Endothelial cell of umbilical vein (primary cell): ENCODE data around the gene PTK6. TPM values are rescaled to one million over a fixed set of nuclear protein-coding genes. Genes with fewer than 3 reads are reported as not detected.

Experiments
- BruUV-seq: library from RNA; stranded (reverse); fragments of 400-500 nt; replicated peaks from 2 replicates; lab custom pipeline; 2021; lab: Mats Ljungman, UMichigan
- CTCF ChIA-PET: fragments of 300-600, 350-600 bp; sonication (Branson Sonifier 250); formaldehyde crosslinking; loops from one replicate; lab custom pipeline; 2021; ENCODE audit warnings: antibody characterized with exemption, inconsistent platforms; lab: Charles Lee
- POLR2A ChIA-PET: fragments of 300-600, 350-600 bp; sonication (Branson Sonifier 250); formaldehyde crosslinking; loops from one replicate; lab custom pipeline; 2021; ENCODE audit warnings: antibody characterized with exemption, inconsistent platforms; lab: Charles Lee
- DNase-seq: peaks from one replicate; pipeline ENCODE4 v3.0.0-alpha.2; 2011; ENCODE audit warnings: low read depth, low spot score
- FAIRE-seq: peaks from 2 replicates; lab custom pipeline; 2011; peaks lifted over from hg19 to GRCh38; lab: Jason Lieb, UNC
- H2AFZ ChIP-seq: 2 replicates; pipeline ENCODE4 v1.6.0; 2012; ENCODE audit warnings: low read depth, low read length, control low read depth, inconsistent platforms
- H3K27ac ChIP-seq: 2 replicates; pipeline ENCODE4 v1.5.1; 2011; ENCODE audit warnings: low read depth, mild to moderate bottlenecking, control low read depth, low read length, moderate library complexity; ENCODE audit not compliant: insufficient read depth
- H3K27me3 ChIP-seq, 2 experiments: 2 replicates each; pipeline versions ENCODE4 v1.6.0 to v1.6.1; 2011; ENCODE audit warnings: low read length in 2 of 2, mixed read lengths in 1 of 2; ENCODE audit not compliant: control insufficient read depth in 2 of 2, insufficient read depth in 2 of 2
- H3K36me3 ChIP-seq, 2 experiments: 2 replicates in 1 of 2; 3 replicates in 1 of 2; pipeline ENCODE4 v1.5.1; 2011; ENCODE audit warnings: low read length in 2 of 2, mild to moderate bottlenecking in 1 of 2, moderate library complexity in 1 of 2; ENCODE audit not compliant: control insufficient read depth in 2 of 2, insufficient read depth in 2 of 2; ENCODE audit errors: extremely low read depth in 1 of 2
- H3K4me1 ChIP-seq: 3 replicates; pipeline ENCODE4 v1.5.1; 2011; ENCODE audit warnings: mild to moderate bottlenecking, low read length; ENCODE audit not compliant: control insufficient read depth, insufficient read depth; ENCODE audit errors: extremely low read depth
- H3K4me2 ChIP-seq: 2 replicates; pipeline ENCODE4 v1.6.1; 2011; ENCODE audit warnings: low read length, control low read depth, mixed read lengths; ENCODE audit not compliant: insufficient read depth
- H3K4me3 ChIP-seq, 3 experiments: fragments of 200-600 bp in 1 of 3; sonication (generic), shearing (Covaris generic) in 1 of 3; replicated peaks in 1 of 3; 2 replicates each; pipeline ENCODE4 v1.5.1; 2011 to 2016; ENCODE audit warnings: control low read depth in 3 of 3, low read length in 3 of 3, mild to moderate bottlenecking in 2 of 3, inconsistent platforms in 1 of 3, low read depth in 1 of 3, moderate library complexity in 1 of 3; ENCODE audit not compliant: insufficient read depth in 1 of 3
- H3K79me2 ChIP-seq: 2 replicates; pipeline ENCODE4 v1.6.0; 2012; ENCODE audit warnings: low read length, inconsistent platforms; ENCODE audit not compliant: control insufficient read depth, insufficient read depth
- H3K9ac ChIP-seq: replicated peaks from 2 replicates; pipeline ENCODE3; 2011; ENCODE audit warnings: low read length, control low read depth; ENCODE audit not compliant: insufficient read depth; ENCODE audit errors: extremely low read depth
- H3K9me1 ChIP-seq: replicated peaks from 3 replicates; pipeline ENCODE4 v1.6.0; 2011; ENCODE audit warnings: mild to moderate bottlenecking, low read length; ENCODE audit not compliant: control insufficient read depth, insufficient read depth; ENCODE audit errors: extremely low read depth
- H3K9me3 ChIP-seq: replicated peaks from 2 replicates; pipeline ENCODE4 v1.5.1; 2012; ENCODE audit warnings: low read length, inconsistent platforms; ENCODE audit not compliant: control insufficient read depth, insufficient read depth
- H4K20me1 ChIP-seq: replicated peaks from 2 replicates; pipeline ENCODE3; 2011; ENCODE audit warnings: mild to moderate bottlenecking, low read length; ENCODE audit not compliant: control insufficient read depth, insufficient read depth; ENCODE audit errors: extremely low read depth
- EZH2 ChIP-seq: IDR thresholded peaks from 2 replicates; pipeline ENCODE4 v1.6.1; 2012; ENCODE audit warnings: borderline replicate concordance, low read depth, mild to moderate bottlenecking, moderate library complexity, low read length, inconsistent platforms; ENCODE audit not compliant: severe bottlenecking
- FOS ChIP-seq: IDR thresholded peaks from 2 replicates; pipeline ENCODE4 v1.6.1; 2011; ENCODE audit warnings: mild to moderate bottlenecking, low read length, moderate library complexity, borderline replicate concordance; ENCODE audit not compliant: insufficient read depth
- GATA2 ChIP-seq: IDR thresholded peaks from 2 replicates; pipeline ENCODE4 v1.7.0; 2011; ENCODE audit warnings: low read depth, mild to moderate bottlenecking, moderate library complexity, mixed read lengths, low read length; ENCODE audit not compliant: insufficient read length, insufficient read depth
- JUN ChIP-seq: IDR thresholded peaks from 2 replicates; pipeline ENCODE4 v1.6.1; 2011; ENCODE audit warnings: borderline replicate concordance, low read depth; ENCODE audit not compliant: insufficient read length, insufficient read depth
- MAX ChIP-seq: IDR thresholded peaks from 2 replicates; pipeline ENCODE4 v1.6.1; 2011; ENCODE audit not compliant: insufficient read depth, insufficient read length
- MYC ChIP-seq: IDR thresholded peaks from one replicate; pipeline ENCODE4 v1.6.1; 2011; ENCODE audit warnings: mild to moderate bottlenecking, low read depth, low read length
- POLR2A ChIP-seq: IDR thresholded peaks from 2 replicates; pipeline ENCODE4 v1.6.1; 2012; ENCODE audit warnings: low read depth, mild to moderate bottlenecking, control low read depth, low read length
- POLR2AphosphoS5 ChIP-seq: IDR thresholded peaks from 2 replicates; pipeline ENCODE4 v1.6.1; 2012; ENCODE audit warnings: low read depth, mild to moderate bottlenecking, control low read depth, low read length, moderate library complexity; ENCODE audit not compliant: insufficient read depth
- dilution Hi-C: fragments of 300-500 bp; cut with MboI; formaldehyde crosslinking; loops from one replicate; pipeline ENCODE4 v1.15.0; 2019; ENCODE audit warnings: low sequenced_read_pairs; ENCODE audit not compliant: extremely low pct_ligation_motif_present
- intact Hi-C: fragments of 100-400 bp; cut with micrococcal nuclease; formaldehyde crosslinking; loops from one replicate; pipeline ENCODE4 v1.10.0; 2022
- polyA plus RNA-seq, 4 experiments: library from polyadenylated mRNA; depleted of rRNA in 3 of 4; stranded (reverse) in 3 of 4; unstranded in 1 of 4; fragments of >200 nt; gene quantifications; 2 replicates each; pipeline versions ENCODE4 v1.2.1 to v1.2.3, GENCODE V29; 2011 to 2012; ENCODE audit warnings: missing spikeins in 1 of 4
- total RNA-seq: library from RNA; stranded (reverse); gene quantifications from 2 replicates; pipeline ENCODE4 v1.2.3, GENCODE V29; 2021
- TF ChIP-seq, protein P1 (sequence below), 2 donors: IDR thresholded peaks; 1 replicate in 1 of 2; 2 replicates in 1 of 2; pipeline ENCODE4 v1.5.1; 2011; ENCODE audit warnings: low read length in 2 of 2, mild to moderate bottlenecking in 2 of 2, moderate library complexity in 2 of 2, control low read depth in 1 of 2, inconsistent platforms in 1 of 2, low read depth in 1 of 2; ENCODE audit not compliant: insufficient read depth in 1 of 2; ENCODE audit errors: extremely low read depth in 1 of 2

PTK6 gene
- total and polyA plus RNA-seq, 2 donors (not counting 3 experiments of a cell fraction or from before 2014, with no cell fraction given), result 0.18 TPM; not detected in 1

- Histone ChIP-seq H3K79me2 (peaks cover 5% of the 10 kb centered on the region), H3K4me1 (peaks cover 10% of the 10 kb centered on the region), H3K4me2 (no peak overlapping the region), H3K27me3 (no peaks in the 10 kb centered on the region), H2AFZ (no peak overlapping the region), H3K9ac (no peak overlapping the region), H3K9me3 (no peaks in the 10 kb centered on the region), H3K9me1 (no peaks in the 10 kb centered on the region), H4K20me1 (no peaks in the 10 kb centered on the region), H3K27ac (no peak overlapping the region), H3K36me3 (no peaks in the 10 kb centered on the region), H3K4me3 (no peak overlapping the region)
- CTCF ChIA-PET, result interaction anchor here (0.8 kb wide), 1 partner anchor 74 kb away, joined by 3 read pairs; no protein-coding TSS in a partner anchor
- intact Hi-C loops, result loop anchor here (5.0 kb wide), 1 partner anchor 57 kb away; the partner anchor contains the start of gene GMEB2
- no peak for TF ChIP-seq POLR2A
- TF ChIP-seq JUN, result no peak
- TF ChIP-seq POLR2AphosphoS5, result no peak
- TF ChIP-seq, protein P1, sequence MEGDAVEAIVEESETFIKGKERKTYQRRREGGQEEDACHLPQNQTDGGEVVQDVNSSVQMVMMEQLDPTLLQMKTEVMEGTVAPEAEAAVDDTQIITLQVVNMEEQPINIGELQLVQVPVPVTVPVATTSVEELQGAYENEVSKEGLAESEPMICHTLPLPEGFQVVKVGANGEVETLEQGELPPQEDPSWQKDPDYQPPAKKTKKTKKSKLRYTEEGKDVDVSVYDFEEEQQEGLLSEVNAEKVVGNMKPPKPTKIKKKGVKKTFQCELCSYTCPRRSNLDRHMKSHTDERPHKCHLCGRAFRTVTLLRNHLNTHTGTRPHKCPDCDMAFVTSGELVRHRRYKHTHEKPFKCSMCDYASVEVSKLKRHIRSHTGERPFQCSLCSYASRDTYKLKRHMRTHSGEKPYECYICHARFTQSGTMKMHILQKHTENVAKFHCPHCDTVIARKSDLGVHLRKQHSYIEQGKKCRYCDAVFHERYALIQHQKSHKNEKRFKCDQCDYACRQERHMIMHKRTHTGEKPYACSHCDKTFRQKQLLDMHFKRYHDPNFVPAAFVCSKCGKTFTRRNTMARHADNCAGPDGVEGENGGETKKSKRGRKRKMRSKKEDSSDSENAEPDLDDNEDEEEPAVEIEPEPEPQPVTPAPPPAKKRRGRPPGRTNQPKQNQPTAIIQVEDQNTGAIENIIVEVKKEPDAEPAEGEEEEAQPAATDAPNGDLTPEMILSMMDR (IDR thresholded peaks at IDR 0.05; ENCODE audit: extremely low read depth in 1 of 2, insufficient read depth in 1 of 2, low read depth in 1 of 2, low read length in 2 of 2), result no peak
- TF ChIP-seq MYC, result no peak
- TF ChIP-seq MAX, result no peak
- TF ChIP-seq EZH2, result no peak
- no peak for TF ChIP-seq GATA2
- no peak for TF ChIP-seq FOS
- no peak for FAIRE-seq
- no peak for DNase-seq
- no TSS peak for BruUV-seq
- dilution Hi-C loops, result no loop called here
- POLR2A ChIA-PET, result no interaction called here
Observed at GRCh38 chr20:63570281-63571086, 33.3 kb upstream of the PTK6 start.
